Smooth muscle cell (in vitro differentiated cells): ENCODE results near the gene FMO3. TPM values are rescaled to one million over a fixed set of nuclear protein-coding genes. Genes with fewer than 3 reads are reported as not detected.

ENCODE experiments used
- DNase-seq: peaks from one replicate; lab custom pipeline; 2025; ENCODE audit not compliant: unreplicated experiment; lab: John Stamatoyannopoulos, UW
- H2AFZ ChIP-seq: fragments of 200-600 bp; sonication (generic); 2 replicates; pipeline ENCODE4 v1.6.0; 2016; ENCODE audit warnings: antibody characterized with exemption, low read depth, mild to moderate bottlenecking
- H3F3A ChIP-seq: fragments of 200-600 bp; sonication (generic); 2 replicates; pipeline ENCODE4 v1.6.0; 2017; ENCODE audit warnings: antibody characterized with exemption, low read depth
- H3K27ac ChIP-seq: fragments of 200-600 bp; sonication (generic); 2 replicates; pipeline ENCODE4 v1.5.1; 2016; ENCODE audit warnings: low read depth, mild to moderate bottlenecking
- H3K27me3 ChIP-seq: fragments of 200-600 bp; sonication (generic); 2 replicates; pipeline ENCODE4 v1.6.1; 2016; ENCODE audit warnings: low read depth, mild to moderate bottlenecking
- H3K36me3 ChIP-seq: fragments of 200-600 bp; sonication (generic); 2 replicates; pipeline ENCODE4 v1.5.1; 2016; ENCODE audit warnings: low read depth
- H3K4me1 ChIP-seq: fragments of 200-600 bp; sonication (generic); 2 replicates; pipeline ENCODE4 v1.5.1; 2016; ENCODE audit warnings: low read depth
- H3K4me2 ChIP-seq: fragments of 200-600 bp; sonication (generic); 2 replicates; pipeline ENCODE4 v1.6.0; 2016; ENCODE audit warnings: mild to moderate bottlenecking
- H3K4me3 ChIP-seq: fragments of 200-600 bp; sonication (generic); 2 replicates; pipeline ENCODE4 v1.5.1; 2016; ENCODE audit warnings: mild to moderate bottlenecking
- H3K79me2 ChIP-seq: fragments of 200-600 bp; sonication (generic); 2 replicates; pipeline ENCODE4 v1.6.0; 2016; ENCODE audit warnings: low read depth, mild to moderate bottlenecking
- H3K9ac ChIP-seq: fragments of 200-600 bp; sonication (generic); 2 replicates; pipeline ENCODE4 v1.6.0; 2016; ENCODE audit warnings: low read depth
- H3K9me3 ChIP-seq: fragments of 200-600 bp; sonication (generic); replicated peaks from 2 replicates; pipeline ENCODE4 v1.5.1; 2016; ENCODE audit warnings: low read depth
- H4K20me1 ChIP-seq: fragments of 200-600 bp; sonication (generic); 2 replicates; pipeline ENCODE4 v1.6.0; 2016; ENCODE audit warnings: low read depth
- WGBS: methylation state at CpG from one replicate; pipeline ENCODE4 v1.1.7; 2016; ENCODE audit warnings: low lambda C conversion rate; 5-methylcytosine and 5-hydroxymethylcytosine counted together
- polyA plus RNA-seq: library from polyadenylated mRNA; unstranded; fragments of >200 nt; fragmentation: Nextera tagmentation; extraction: Ambion mirVana; gene quantifications from 2 replicates; pipeline ENCODE4 v1.2.1, GENCODE V29; 2016
- total RNA-seq: library from RNA; depleted of rRNA; stranded (reverse); fragments of >200 nt; gene quantifications from 2 replicates; pipeline ENCODE4 v1.2.3, GENCODE V29; 2014
- TF ChIP-seq, protein P1 (sequence below): fragments of 200-600 bp; sonication (generic); IDR thresholded peaks from 2 replicates; pipeline ENCODE4 v1.5.1; 2017; ENCODE audit warnings: borderline replicate concordance, mild to moderate bottlenecking, antibody characterized with exemption; ENCODE audit not compliant: insufficient read depth, poor library complexity, severe bottlenecking

The FMO3 gene
- total and polyA plus RNA-seq, 2 experiments from 2014 or later: not detected

DNA sequence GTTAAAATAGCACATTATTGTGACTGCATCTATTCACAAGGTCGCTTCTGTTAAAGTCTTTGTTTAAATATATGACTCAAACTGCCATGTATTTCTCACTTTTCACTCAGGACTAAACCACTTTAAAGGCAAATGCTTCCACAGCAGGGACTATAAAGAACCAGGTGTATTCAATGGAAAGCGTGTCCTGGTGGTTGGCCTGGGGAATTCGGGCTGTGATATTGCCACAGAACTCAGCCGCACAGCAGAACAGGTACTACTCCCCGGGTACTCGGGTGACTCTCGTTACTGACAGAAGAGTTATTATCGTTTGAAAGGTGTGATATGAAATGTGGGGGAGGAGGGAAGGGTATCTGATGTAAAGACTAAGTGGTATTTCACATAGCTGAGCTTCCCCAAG, 17.3 kb downstream of the FMO3 start:
- WGBS: 85% methylated on average over 8 of the region's 8 CpGs
- no peak overlapping the region for H3K27ac ChIP-seq
- no peaks in the 10 kb centered on the region for H3K4me1 ChIP-seq
- no peaks in the 10 kb centered on the region for H3K79me2 ChIP-seq
- H3K9me3 ChIP-seq: no peaks in the 10 kb centered on the region
- H2AFZ ChIP-seq: no peak overlapping the region
- no peaks in the 10 kb centered on the region for H3K36me3 ChIP-seq
- no peak for DNase-seq
- H3K4me3 ChIP-seq: no peak overlapping the region
- H3K9ac ChIP-seq: no peak overlapping the region
- TF ChIP-seq, protein P1, sequence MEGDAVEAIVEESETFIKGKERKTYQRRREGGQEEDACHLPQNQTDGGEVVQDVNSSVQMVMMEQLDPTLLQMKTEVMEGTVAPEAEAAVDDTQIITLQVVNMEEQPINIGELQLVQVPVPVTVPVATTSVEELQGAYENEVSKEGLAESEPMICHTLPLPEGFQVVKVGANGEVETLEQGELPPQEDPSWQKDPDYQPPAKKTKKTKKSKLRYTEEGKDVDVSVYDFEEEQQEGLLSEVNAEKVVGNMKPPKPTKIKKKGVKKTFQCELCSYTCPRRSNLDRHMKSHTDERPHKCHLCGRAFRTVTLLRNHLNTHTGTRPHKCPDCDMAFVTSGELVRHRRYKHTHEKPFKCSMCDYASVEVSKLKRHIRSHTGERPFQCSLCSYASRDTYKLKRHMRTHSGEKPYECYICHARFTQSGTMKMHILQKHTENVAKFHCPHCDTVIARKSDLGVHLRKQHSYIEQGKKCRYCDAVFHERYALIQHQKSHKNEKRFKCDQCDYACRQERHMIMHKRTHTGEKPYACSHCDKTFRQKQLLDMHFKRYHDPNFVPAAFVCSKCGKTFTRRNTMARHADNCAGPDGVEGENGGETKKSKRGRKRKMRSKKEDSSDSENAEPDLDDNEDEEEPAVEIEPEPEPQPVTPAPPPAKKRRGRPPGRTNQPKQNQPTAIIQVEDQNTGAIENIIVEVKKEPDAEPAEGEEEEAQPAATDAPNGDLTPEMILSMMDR: no peak
- no peaks in the 10 kb centered on the region for H3K27me3 ChIP-seq
- H3K4me2 ChIP-seq: no peak overlapping the region
- no peaks in the 10 kb centered on the region for H3F3A ChIP-seq
- no peaks in the 10 kb centered on the region for H4K20me1 ChIP-seq

DNA sequence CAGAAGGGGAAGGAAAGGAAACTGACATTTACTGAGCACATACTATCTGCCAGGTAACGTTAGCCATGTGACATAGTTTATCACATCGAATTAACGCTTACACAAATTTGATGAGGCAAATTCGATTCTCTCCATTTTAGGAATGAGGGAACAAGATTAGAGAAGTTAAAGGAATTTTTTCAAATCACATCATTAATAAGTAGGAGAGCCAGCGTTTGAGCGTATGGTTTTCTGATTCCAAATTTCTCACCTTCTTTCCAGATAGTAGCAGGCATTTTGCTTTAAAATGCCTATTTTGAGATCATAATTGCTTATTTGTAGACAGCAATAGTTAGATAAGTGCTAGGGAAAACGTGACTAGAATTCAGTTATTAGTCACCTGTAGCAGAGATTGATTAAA, 19.3 kb downstream of the FMO3 start:
- Histone ChIP-seq H3K4me2 (no peak overlapping the region), H3K36me3 (no peaks in the 10 kb centered on the region), H3K79me2 (no peaks in the 10 kb centered on the region), H2AFZ (no peak overlapping the region), H3F3A (no peaks in the 10 kb centered on the region), H3K9me3 (no peaks in the 10 kb centered on the region), H3K4me3 (no peak overlapping the region), H4K20me1 (no peaks in the 10 kb centered on the region), H3K27ac (no peak overlapping the region), H3K9ac (no peak overlapping the region), H3K4me1 (no peaks in the 10 kb centered on the region), H3K27me3 (no peaks in the 10 kb centered on the region)
- DNase-seq: no peak
- 88% methylated on average over 7 of the region's 7 CpGs for WGBS
- TF ChIP-seq, protein P1: no peak

DNA sequence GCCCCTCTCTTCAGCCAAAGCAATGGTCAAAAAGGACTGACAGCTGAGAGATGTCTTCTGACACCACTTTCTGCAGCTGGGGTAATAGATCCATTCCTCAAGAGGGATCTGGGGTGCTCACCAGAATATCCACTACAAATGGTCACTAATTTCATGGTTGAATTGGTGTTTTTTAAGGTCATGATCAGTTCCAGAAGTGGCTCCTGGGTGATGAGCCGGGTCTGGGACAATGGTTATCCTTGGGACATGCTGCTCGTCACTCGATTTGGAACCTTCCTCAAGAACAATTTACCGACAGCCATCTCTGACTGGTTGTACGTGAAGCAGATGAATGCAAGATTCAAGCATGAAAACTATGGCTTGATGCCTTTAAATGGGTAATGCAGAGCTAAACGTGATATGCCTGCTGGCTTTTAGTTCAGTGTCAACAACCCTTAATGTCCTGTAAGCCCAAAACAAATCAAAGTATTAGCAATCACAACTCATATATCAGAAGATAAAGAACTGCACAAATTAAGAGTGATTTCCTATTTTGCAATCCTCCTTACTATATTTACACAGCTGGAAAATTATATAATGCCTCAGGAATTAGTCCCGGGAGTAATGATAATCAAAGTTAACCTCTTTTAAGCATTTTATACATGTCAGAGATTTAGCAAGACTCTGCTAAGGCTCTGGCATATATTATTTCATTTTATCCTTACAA, 20.1 kb downstream of the FMO3 start:
- Histone ChIP-seq H3K4me1 (no peaks in the 10 kb centered on the region), H2AFZ (no peak overlapping the region), H3K9me3 (no peaks in the 10 kb centered on the region), H3K4me3 (no peak overlapping the region), H3K79me2 (no peaks in the 10 kb centered on the region), H3K9ac (no peak overlapping the region), H4K20me1 (no peaks in the 10 kb centered on the region), H3F3A (no peaks in the 10 kb centered on the region), H3K27ac (no peak overlapping the region), H3K36me3 (no peaks in the 10 kb centered on the region), H3K27me3 (no peaks in the 10 kb centered on the region), H3K4me2 (no peak overlapping the region)
- WGBS: 73% methylated on average over 7 of the region's 7 CpGs
- no peak for DNase-seq
- TF ChIP-seq, protein P1: no peak

DNA sequence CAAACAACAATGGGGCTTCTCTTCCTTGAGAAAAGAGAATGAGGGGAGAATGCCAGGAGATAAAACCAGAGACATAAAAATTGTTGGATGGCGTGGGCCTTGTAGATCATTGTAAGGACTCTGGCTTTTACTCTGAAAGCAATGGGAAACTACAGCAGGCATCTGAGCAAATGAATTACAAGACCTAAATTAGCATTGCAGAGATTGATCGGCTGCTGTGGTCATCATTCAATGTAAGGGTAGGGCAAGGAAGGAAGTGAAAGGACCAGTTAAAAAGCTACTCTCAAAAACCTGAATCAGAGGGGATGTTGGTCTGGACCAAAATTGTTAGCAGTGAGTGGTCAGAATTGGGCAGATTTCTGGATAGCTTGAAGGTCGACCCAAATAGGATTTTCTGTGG, 21.4 kb downstream of the FMO3 start:
- H3F3A ChIP-seq: no peaks in the 10 kb centered on the region
- no peak overlapping the region for H3K27ac ChIP-seq
- no peak overlapping the region for H2AFZ ChIP-seq
- no peak for DNase-seq
- no peak overlapping the region for H3K9ac ChIP-seq
- no peak overlapping the region for H3K4me3 ChIP-seq
- H4K20me1 ChIP-seq: no peaks in the 10 kb centered on the region
- no peaks in the 10 kb centered on the region for H3K4me1 ChIP-seq
- H3K9me3 ChIP-seq: no peaks in the 10 kb centered on the region
- 92% methylated on average over 3 of the region's 3 CpGs for WGBS
- no peaks in the 10 kb centered on the region for H3K79me2 ChIP-seq
- no peaks in the 10 kb centered on the region for H3K36me3 ChIP-seq
- H3K4me2 ChIP-seq: no peak overlapping the region
- no peaks in the 10 kb centered on the region for H3K27me3 ChIP-seq
- TF ChIP-seq, protein P1: no peak
